Mesodermal cell (in vitro differentiated cells): ENCODE measurements around the gene NELL2.

Experiments used
- H3K27ac ChIP-seq: 2 replicates; pipeline ENCODE4 v1.7.0; 2013; ENCODE audit warnings: mild to moderate bottlenecking, low read depth, low read length, moderate library complexity; ENCODE audit not compliant: severe bottlenecking
- H3K36me3 ChIP-seq: 2 replicates; pipeline ENCODE4 v1.7.1; 2013; ENCODE audit warnings: mild to moderate bottlenecking, low read length, moderate library complexity; ENCODE audit not compliant: control insufficient read depth, insufficient read depth
- H3K4me1 ChIP-seq: one replicate; pipeline ENCODE4 v1.7.1; 2013; ENCODE audit warnings: mild to moderate bottlenecking, low read length; ENCODE audit not compliant: insufficient read depth, control insufficient read depth, poor library complexity, severe bottlenecking
- H3K4me3 ChIP-seq: 2 replicates; pipeline ENCODE4 v1.7.0; 2013; ENCODE audit warnings: low read length, control low read depth, mild to moderate bottlenecking; ENCODE audit not compliant: insufficient read depth, poor library complexity, severe bottlenecking; ENCODE audit errors: extremely low read depth
- H3K9me3 ChIP-seq: 2 replicates; pipeline ENCODE4 v1.7.1; 2013; ENCODE audit warnings: mild to moderate bottlenecking, low read length, moderate library complexity; ENCODE audit not compliant: control insufficient read depth
- WGBS, 2 experiments: methylation state at CpG; one replicate each; pipeline ENCODE4 v1.1.5; 2013; ENCODE audit warnings: missing lambda C conversion rate in 2 of 2; ENCODE audit not compliant: insufficient coverage in 2 of 2; 5-methylcytosine and 5-hydroxymethylcytosine counted together

Gene NELL2

GRCh38 chr12:44779766-44780165 is 96.3 kb downstream of the NELL2 start:
- H3K27ac ChIP-seq, result no peak overlapping the region
- no peak overlapping the region for H3K4me3 ChIP-seq
- peaks cover 4% of the 10 kb centered on the region for H3K9me3 ChIP-seq
- no peaks in the 10 kb centered on the region for H3K36me3 ChIP-seq
- 96 to 98% methylated on average over 3 of the region's 6 CpGs for WGBS, 2 experiments
- no peaks in the 10 kb centered on the region for H3K4me1 ChIP-seq

GRCh38 chr12:44778863-44779262 is 97.3 kb downstream of the NELL2 start:
- H3K4me3 ChIP-seq, result no peak overlapping the region
- H3K4me1 ChIP-seq, result no peaks in the 10 kb centered on the region
- H3K36me3 ChIP-seq, result no peaks in the 10 kb centered on the region
- no peak overlapping the region for H3K27ac ChIP-seq
- H3K9me3 ChIP-seq, result peaks cover 4% of the 10 kb centered on the region
- WGBS, 2 experiments, result 100% methylated on average over 1 of the region's 1 CpG; no CpG with 5 or more reads in 1 of the 2 experiments

GRCh38 chr12:44777044-44777443 is 99.1 kb downstream of the NELL2 start:
- Histone ChIP-seq H3K9me3 (peaks cover 4% of the 10 kb centered on the region), H3K4me1 (no peaks in the 10 kb centered on the region), H3K36me3 (no peaks in the 10 kb centered on the region), H3K4me3 (no peak overlapping the region), H3K27ac (no peak overlapping the region)
- WGBS, 2 experiments, result 100% methylated on average over 1 of the region's 1 CpG; no CpG with 5 or more reads in 1 of the 2 experiments

- H3K9me3 ChIP-seq, result no peaks in the 10 kb centered on the region
- H3K27ac ChIP-seq, result no peak overlapping the region
- 70 to 80% methylated on average over 3 of the region's 6 CpGs for WGBS, 2 experiments
- H3K4me1 ChIP-seq, result no peaks in the 10 kb centered on the region
- H3K4me3 ChIP-seq, result no peak overlapping the region
- no peaks in the 10 kb centered on the region for H3K36me3 ChIP-seq
These were observed 100.2 kb downstream of the NELL2 start for GRCh38 chr12:44775901-44776300.

GRCh38 chr12:44774815-44775411 is 101.2 kb downstream of the NELL2 start:
- Histone ChIP-seq H3K4me1 (no peaks in the 10 kb centered on the region), H3K27ac (no peak overlapping the region), H3K9me3 (no peaks in the 10 kb centered on the region), H3K36me3 (no peaks in the 10 kb centered on the region), H3K4me3 (no peak overlapping the region)
- WGBS, 2 experiments, result 50 to 68% methylated on average over 5 to 8 of the region's 11 CpGs

- Histone ChIP-seq H3K9me3 (no peaks in the 10 kb centered on the region), H3K4me1 (no peaks in the 10 kb centered on the region), H3K36me3 (no peaks in the 10 kb centered on the region), H3K27ac (no peak overlapping the region), H3K4me3 (no peak overlapping the region)
- WGBS, 2 experiments, result 72 to 80% methylated on average over 3 to 7 of the region's 8 CpGs
These were observed 104.6 kb downstream of the NELL2 start for GRCh38 chr12:44771485-44772021.

- no peaks in the 10 kb centered on the region for H3K36me3 ChIP-seq
- 80% methylated on average over 1 of the region's 3 CpGs; no CpG with 5 or more reads in 1 of the 2 experiments for WGBS, 2 experiments
- H3K27ac ChIP-seq, result no peak overlapping the region
- no peaks in the 10 kb centered on the region for H3K9me3 ChIP-seq
- no peak overlapping the region for H3K4me3 ChIP-seq
- H3K4me1 ChIP-seq, result no peaks in the 10 kb centered on the region
These were observed 110.3 kb downstream of the NELL2 start for GRCh38 chr12:44765796-44766195.

- Histone ChIP-seq H3K27ac (no peak overlapping the region), H3K9me3 (no peaks in the 10 kb centered on the region), H3K36me3 (no peaks in the 10 kb centered on the region), H3K4me3 (no peak overlapping the region), H3K4me1 (no peaks in the 10 kb centered on the region)
- 80% methylated on average over 1 of the region's 3 CpGs; no CpG with 5 or more reads in 1 of the 2 experiments for WGBS, 2 experiments
These were observed 113.1 kb downstream of the NELL2 start for GRCh38 chr12:44763021-44763420.

- Histone ChIP-seq H3K36me3 (no peaks in the 10 kb centered on the region), H3K27ac (no peak overlapping the region), H3K9me3 (no peaks in the 10 kb centered on the region), H3K4me3 (no peak overlapping the region), H3K4me1 (no peaks in the 10 kb centered on the region)
- 83% methylated on average over 1 of the region's 1 CpG; no CpG with 5 or more reads in 1 of the 2 experiments for WGBS, 2 experiments
These were observed 116.8 kb downstream of the NELL2 start for GRCh38 chr12:44759289-44759688.

GRCh38 chr12:44750468-44750867 is 125.6 kb downstream of the NELL2 start:
- no CpG with 5 or more reads among the region's 3 CpGs for WGBS, 2 experiments
- no peak overlapping the region for H3K27ac ChIP-seq
- no peak overlapping the region for H3K4me3 ChIP-seq
- H3K36me3 ChIP-seq, result no peaks in the 10 kb centered on the region
- H3K4me1 ChIP-seq, result no peaks in the 10 kb centered on the region
- H3K9me3 ChIP-seq, result no peaks in the 10 kb centered on the region

- Histone ChIP-seq H3K4me3 (no peak overlapping the region), H3K27ac (no peak overlapping the region), H3K36me3 (no peaks in the 10 kb centered on the region), H3K4me1 (no peaks in the 10 kb centered on the region), H3K9me3 (no peaks in the 10 kb centered on the region)
- WGBS, 2 experiments, result 92 to 100% methylated on average over 1 to 2 of the region's 6 CpGs
These were observed 126.5 kb downstream of the NELL2 start for GRCh38 chr12:44749566-44749965.
